HUES64 (cell line): ENCODE results near the gene MYEOV.

Source experiments
- H3K27ac ChIP-seq: 2 replicates; pipeline ENCODE4 v1.7.0; 2013; ENCODE audit warnings: low read depth, low read length, inconsistent platforms
- H3K27me3 ChIP-seq: 2 replicates; pipeline ENCODE4 v1.6.1; 2013; ENCODE audit warnings: mild to moderate bottlenecking, low read length; ENCODE audit not compliant: insufficient read depth
- H3K36me3 ChIP-seq: 2 replicates; pipeline ENCODE4 v1.6.1; 2013; ENCODE audit warnings: mild to moderate bottlenecking, low read length; ENCODE audit not compliant: insufficient read depth
- H3K4me1 ChIP-seq: 2 replicates; pipeline ENCODE4 v1.6.1; 2013; ENCODE audit warnings: mild to moderate bottlenecking, low read length, moderate library complexity; ENCODE audit not compliant: insufficient read depth
- H3K4me3 ChIP-seq: 2 replicates; pipeline ENCODE4 v1.5.1; 2013; ENCODE audit warnings: mild to moderate bottlenecking, low read length, moderate library complexity
- H3K9ac ChIP-seq: 2 replicates; pipeline ENCODE4 v1.6.1; 2013; ENCODE audit warnings: mild to moderate bottlenecking, low read depth, low read length
- H3K9me3 ChIP-seq: 2 replicates; pipeline ENCODE4 v1.6.1; 2013; ENCODE audit warnings: low read depth, low read length; ENCODE audit not compliant: insufficient read depth
- WGBS: fragments of 150-250, 120-280 bp; methylation state at CpG from one replicate; pipeline ENCODE4 v1.1.7; 2013; ENCODE audit warnings: missing lambda C conversion rate; 5-methylcytosine and 5-hydroxymethylcytosine counted together

The MYEOV gene

DNA sequence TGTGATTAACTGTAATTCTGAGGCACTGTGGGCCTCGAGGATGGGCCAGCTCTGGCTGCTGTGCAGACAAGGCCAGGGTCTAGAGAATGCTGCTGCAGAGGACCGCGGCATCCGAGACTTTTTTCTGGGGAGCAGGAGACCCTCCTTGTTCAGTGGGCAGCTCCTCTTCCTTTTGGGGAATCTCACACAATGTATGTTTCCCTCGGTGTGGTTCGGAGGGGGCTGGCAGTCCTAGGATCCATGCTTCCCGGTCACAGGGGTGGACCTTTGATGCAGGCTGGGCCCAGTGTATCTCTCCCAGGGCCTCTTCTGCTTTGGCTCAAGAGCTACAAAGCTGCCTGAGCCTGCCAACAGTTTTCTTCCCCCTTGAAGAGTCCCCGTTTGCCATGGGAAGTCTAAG, 31.5 kb downstream of the MYEOV start:
- Histone ChIP-seq H3K9ac (no peak overlapping the region), H3K27me3 (no peaks in the 10 kb centered on the region), H3K9me3 (no peaks in the 10 kb centered on the region), H3K4me3 (no peak overlapping the region), H3K27ac (no peak overlapping the region), H3K4me1 (no peaks in the 10 kb centered on the region), H3K36me3 (no peaks in the 10 kb centered on the region)
- WGBS: 95% methylated on average over 8 of the region's 8 CpGs

GRCh38 chr11:69326622-69327219, 32.8 kb downstream of the MYEOV start:
- H3K27ac ChIP-seq: no peak overlapping the region
- H3K36me3 ChIP-seq: no peaks in the 10 kb centered on the region
- H3K9ac ChIP-seq: no peak overlapping the region
- H3K4me3 ChIP-seq: no peak overlapping the region
- WGBS: 94% methylated on average over 7 of the region's 7 CpGs
- H3K4me1 ChIP-seq: no peaks in the 10 kb centered on the region
- no peaks in the 10 kb centered on the region for H3K27me3 ChIP-seq
- no peaks in the 10 kb centered on the region for H3K9me3 ChIP-seq

DNA sequence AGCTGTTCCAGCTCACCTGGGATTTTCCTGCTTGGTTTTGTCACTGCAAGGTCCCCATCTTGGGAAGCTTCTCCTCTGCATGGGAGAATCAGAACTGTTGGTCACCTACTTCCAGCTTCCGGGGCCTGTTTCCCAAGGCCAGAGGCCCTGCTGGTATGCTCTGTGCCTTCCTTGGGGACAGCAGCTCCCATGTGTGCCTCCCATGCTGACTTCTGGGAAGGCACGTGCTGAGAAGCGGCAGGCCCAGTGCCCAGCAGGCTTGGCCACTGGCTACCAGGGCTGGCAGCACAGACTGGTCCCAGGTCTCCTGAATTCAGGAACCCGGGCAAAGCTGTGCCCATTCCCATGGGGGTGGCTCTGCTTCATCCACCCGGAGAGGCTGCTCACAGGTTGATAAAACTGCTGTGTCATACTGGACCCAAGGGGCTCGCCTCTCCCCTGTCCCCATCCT, 33.8 kb downstream of the MYEOV start:
- Histone ChIP-seq H3K27ac (no peak overlapping the region), H3K27me3 (no peaks in the 10 kb centered on the region), H3K9ac (no peak overlapping the region), H3K9me3 (no peaks in the 10 kb centered on the region), H3K4me3 (no peak overlapping the region), H3K4me1 (no peaks in the 10 kb centered on the region), H3K36me3 (no peaks in the 10 kb centered on the region)
- 96% methylated on average over 6 of the region's 6 CpGs for WGBS

DNA sequence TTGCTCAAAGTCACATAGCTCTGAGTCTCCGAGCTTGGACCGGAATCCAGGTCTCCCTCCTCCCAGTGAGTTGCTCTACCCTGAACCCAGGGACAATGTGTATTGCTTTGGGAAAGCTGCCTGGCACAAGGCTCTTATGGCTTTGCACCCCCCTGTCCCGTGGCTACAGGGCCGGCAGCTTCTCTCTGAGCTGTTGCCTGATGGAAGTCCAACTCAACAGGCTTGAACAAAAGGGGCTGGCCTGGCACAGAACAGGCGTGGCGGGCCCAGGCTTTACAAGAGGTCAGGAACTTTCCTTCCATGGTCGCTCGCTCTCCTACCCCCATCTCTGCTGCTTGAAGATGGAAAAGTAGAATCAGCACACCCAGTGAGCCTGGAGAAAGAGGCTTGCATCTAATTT, 34.3 kb downstream of the MYEOV start:
- H3K27me3 ChIP-seq: no peaks in the 10 kb centered on the region
- H3K9me3 ChIP-seq: no peaks in the 10 kb centered on the region
- no peaks in the 10 kb centered on the region for H3K36me3 ChIP-seq
- no peak overlapping the region for H3K4me3 ChIP-seq
- H3K4me1 ChIP-seq: no peaks in the 10 kb centered on the region
- H3K9ac ChIP-seq: no peak overlapping the region
- H3K27ac ChIP-seq: no peak overlapping the region
- 83% methylated on average over 8 of the region's 8 CpGs for WGBS

DNA sequence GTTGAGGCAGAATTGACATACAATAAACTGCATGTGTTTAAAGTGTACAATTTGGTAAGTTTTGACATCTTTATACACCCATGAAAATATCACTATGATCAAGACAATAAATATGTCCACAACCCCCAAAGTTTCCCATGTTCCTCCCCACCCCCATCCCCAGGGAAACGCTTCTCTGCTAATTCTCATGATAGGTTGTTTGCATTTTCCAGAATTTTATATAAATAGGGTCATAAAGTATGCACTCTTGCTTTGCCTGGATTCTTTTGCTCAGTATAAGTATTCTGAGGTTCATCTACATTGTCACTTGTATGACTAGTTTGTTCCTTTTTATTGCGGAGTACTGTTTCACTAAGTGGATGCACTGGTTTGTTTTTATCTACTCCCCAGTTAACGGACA, 35.6 kb downstream of the MYEOV start:
- Histone ChIP-seq H3K4me3 (no peak overlapping the region), H3K9ac (no peak overlapping the region), H3K9me3 (no peaks in the 10 kb centered on the region), H3K36me3 (no peaks in the 10 kb centered on the region), H3K4me1 (no peaks in the 10 kb centered on the region), H3K27ac (no peak overlapping the region), H3K27me3 (no peaks in the 10 kb centered on the region)
- 96% methylated on average over 2 of the region's 3 CpGs for WGBS

GRCh38 chr11:69330330-69330729, 36.4 kb downstream of the MYEOV start:
- no peaks in the 10 kb centered on the region for H3K27me3 ChIP-seq
- 75% methylated on average over 4 of the region's 4 CpGs for WGBS
- no peak overlapping the region for H3K9ac ChIP-seq
- H3K36me3 ChIP-seq: no peaks in the 10 kb centered on the region
- H3K4me1 ChIP-seq: no peaks in the 10 kb centered on the region
- H3K4me3 ChIP-seq: no peak overlapping the region
- H3K27ac ChIP-seq: no peak overlapping the region
- no peaks in the 10 kb centered on the region for H3K9me3 ChIP-seq

DNA sequence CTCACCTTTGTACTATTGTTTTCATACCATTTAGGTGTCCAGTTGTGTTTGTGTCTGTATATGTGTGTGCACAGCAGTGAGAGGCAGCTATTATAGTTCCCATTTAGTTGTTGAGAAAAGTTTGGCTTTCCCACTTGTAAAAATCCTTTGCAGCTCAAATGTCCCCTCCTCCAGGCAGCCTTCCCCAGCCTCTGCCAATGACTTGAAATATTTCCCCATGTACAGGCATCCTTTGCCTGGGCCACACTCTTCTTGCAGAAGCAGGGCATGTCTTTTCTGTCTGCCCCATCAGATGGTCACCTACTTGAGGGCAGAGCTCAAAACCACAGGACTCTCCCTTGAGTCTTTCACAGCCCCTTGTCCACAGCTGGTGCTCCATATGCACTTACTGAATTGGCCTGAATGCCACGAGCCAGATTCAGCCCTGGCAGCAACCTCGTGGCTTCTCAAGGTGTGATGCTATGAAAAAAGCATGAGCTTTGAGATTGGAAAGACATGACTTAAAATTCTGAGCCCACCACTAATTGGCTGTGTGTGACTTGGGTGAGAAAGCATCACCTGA, 39.3 kb downstream of the MYEOV start:
- Histone ChIP-seq H3K4me1 (no peaks in the 10 kb centered on the region), H3K27me3 (no peaks in the 10 kb centered on the region), H3K9ac (no peak overlapping the region), H3K36me3 (no peaks in the 10 kb centered on the region), H3K27ac (no peak overlapping the region), H3K9me3 (no peaks in the 10 kb centered on the region), H3K4me3 (no peak overlapping the region)
- 85% methylated on average over 2 of the region's 2 CpGs for WGBS

GRCh38 chr11:69333879-69334278, 39.9 kb downstream of the MYEOV start:
- Histone ChIP-seq H3K4me3 (no peak overlapping the region), H3K36me3 (no peaks in the 10 kb centered on the region), H3K27me3 (no peaks in the 10 kb centered on the region), H3K9ac (no peak overlapping the region), H3K27ac (no peak overlapping the region), H3K4me1 (no peaks in the 10 kb centered on the region), H3K9me3 (no peaks in the 10 kb centered on the region)
- over 99% methylated on average over 2 of the region's 2 CpGs for WGBS

- no peak overlapping the region for H3K4me3 ChIP-seq
- H3K9ac ChIP-seq: no peak overlapping the region
- WGBS: 92% methylated on average over 15 of the region's 15 CpGs
- H3K36me3 ChIP-seq: no peaks in the 10 kb centered on the region
- H3K27me3 ChIP-seq: no peaks in the 10 kb centered on the region
- no peak overlapping the region for H3K27ac ChIP-seq
- no peaks in the 10 kb centered on the region for H3K4me1 ChIP-seq
- H3K9me3 ChIP-seq: peaks cover 3% of the 10 kb centered on the region; the same call in 1 of the 2 replicates
Observed at GRCh38 chr11:69335007-69335780, 41.2 kb downstream of the MYEOV start.

GRCh38 chr11:69335781-69336405, 41.9 kb downstream of the MYEOV start:
- Histone ChIP-seq H3K27ac (no peak overlapping the region), H3K9ac (no peak overlapping the region), H3K36me3 (no peaks in the 10 kb centered on the region), H3K4me1 (no peaks in the 10 kb centered on the region), H3K4me3 (no peak overlapping the region), H3K27me3 (no peaks in the 10 kb centered on the region), H3K9me3 (peaks cover 5% of the 10 kb centered on the region; the same call in 1 of the 2 replicates)
- 96% methylated on average over 12 of the region's 12 CpGs for WGBS

DNA sequence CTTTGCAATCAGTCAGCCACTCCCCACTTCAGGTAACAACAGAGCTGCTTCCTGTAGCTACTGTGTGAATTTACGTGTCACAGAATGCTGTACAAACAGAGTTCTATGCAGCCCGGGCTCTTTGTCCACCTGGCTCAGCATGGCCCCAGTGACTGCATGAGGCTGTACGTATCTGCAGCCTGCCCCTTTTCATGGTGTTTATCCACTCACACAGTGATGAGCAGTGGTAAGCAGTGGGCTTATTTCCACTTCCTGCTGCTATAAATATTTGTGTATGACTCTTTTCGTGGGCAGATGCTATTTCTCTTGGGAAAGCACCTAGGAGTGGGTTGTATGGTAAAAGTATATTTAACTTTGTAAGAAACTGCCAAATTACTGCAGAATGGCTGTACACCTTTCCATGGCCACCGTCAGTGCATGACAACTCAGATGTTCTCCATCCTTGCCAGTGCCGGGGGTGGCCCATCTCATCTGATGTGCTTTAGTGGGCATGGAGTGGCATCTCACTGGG, 43.3 kb downstream of the MYEOV start:
- 86% methylated on average over 6 of the region's 6 CpGs for WGBS
- peaks cover 5% of the 10 kb centered on the region; the same call in 1 of the 2 replicates for H3K9me3 ChIP-seq
- no peak overlapping the region for H3K9ac ChIP-seq
- no peaks in the 10 kb centered on the region for H3K4me1 ChIP-seq
- H3K27ac ChIP-seq: no peak overlapping the region
- H3K27me3 ChIP-seq: no peaks in the 10 kb centered on the region
- H3K36me3 ChIP-seq: no peaks in the 10 kb centered on the region
- H3K4me3 ChIP-seq: no peak overlapping the region
